ENCODE results near the gene OR6K6.

GRCh38 chr1:158717344-158717743 is 37.2 kb upstream of the OR6K6 start:
- TF ChIP-seq CTCF (IDR thresholded peaks at IDR 0.05) (no peak), EP300 (IDR thresholded peaks at IDR 0.05) (no peak), POLR2A (IDR thresholded peaks at IDR 0.05) (no peak)

Measured in ovary (tissue), 3 donors.